Activated T-helper 2 cell treated with anti-CD3 and anti-CD28 coated beads, Interferon-gamma antibody, Interleukin-2, Interleukin-4, amounts not matched to agents 10 μg/mL and 5 μg/mL and 100 μg/mL, durations not matched to agents 14 hours and 24 hours and 36 hours (primary cell): ENCODE data around the gene LIFR. TPM values are rescaled to one million over a fixed set of nuclear protein-coding genes. Genes with fewer than 3 reads are reported as not detected.

Experiments used
- DNase-seq: peaks from one replicate; pipeline ENCODE4 v3.0.0; 2021; ENCODE audit warnings: low spot score
- H3K27ac Mint-ChIP-seq: one replicate; pipeline ENCODE4 v1.8.0; 2021; ENCODE audit warnings: mixed read lengths
- H3K27me3 Mint-ChIP-seq: one replicate; pipeline ENCODE4 v1.8.0; 2021; ENCODE audit warnings: low read depth, mixed read lengths
- H3K36me3 Mint-ChIP-seq: one replicate; pipeline ENCODE4 v1.8.0; 2021; ENCODE audit warnings: low read depth, mixed read lengths
- H3K4me1 Mint-ChIP-seq: one replicate; pipeline ENCODE4 v1.8.0; 2021; ENCODE audit warnings: low read depth, mixed read lengths
- H3K4me3 Mint-ChIP-seq: one replicate; pipeline ENCODE4 v1.8.0; 2021; ENCODE audit warnings: low read depth, mild to moderate bottlenecking, moderate library complexity, mixed read lengths
- H3K9me3 Mint-ChIP-seq: one replicate; pipeline ENCODE4 v1.8.0; 2021; ENCODE audit warnings: mixed read lengths
- intact Hi-C: fragments of 100-400 bp; cut with micrococcal nuclease; formaldehyde crosslinking; loops from one replicate; pipeline ENCODE4 v1.15.1; 2023
- total RNA-seq: library from RNA; stranded (reverse); gene quantifications from 2 replicates; pipeline ENCODE4 v1.2.3, GENCODE V29; 2022

The LIFR gene
- total RNA-seq, 1 donor from 2014 or later, result 0.25 TPM

GRCh38 chr5:38473008-38473407 lies 83.4 kb downstream of the LIFR start:
- intact Hi-C loops, result no loop called here
- no peaks in the 10 kb centered on the region for H3K36me3 Mint-ChIP-seq
- H3K4me3 Mint-ChIP-seq, result no peak overlapping the region
- no peak overlapping the region for H3K27ac Mint-ChIP-seq
- no peaks in the 10 kb centered on the region for H3K9me3 Mint-ChIP-seq
- H3K4me1 Mint-ChIP-seq, result no peaks in the 10 kb centered on the region
- peaks cover 29% of the 10 kb centered on the region for H3K27me3 Mint-ChIP-seq
- no peak for DNase-seq

- DNase-seq, result no peak
- intact Hi-C loops, result no loop called here
- Mint-ChIP-seq H3K4me3 (no peak overlapping the region), H3K27ac (no peak overlapping the region), H3K27me3 (peaks cover 29% of the 10 kb centered on the region), H3K4me1 (no peaks in the 10 kb centered on the region), H3K36me3 (no peaks in the 10 kb centered on the region), H3K9me3 (no peaks in the 10 kb centered on the region)
Observed at GRCh38 chr5:38472541-38472940, 83.9 kb downstream of the LIFR start.

GRCh38 chr5:38471709-38472108 lies 84.7 kb downstream of the LIFR start:
- no peak overlapping the region for H3K4me3 Mint-ChIP-seq
- H3K27ac Mint-ChIP-seq, result no peak overlapping the region
- H3K27me3 Mint-ChIP-seq, result peaks cover 29% of the 10 kb centered on the region
- H3K9me3 Mint-ChIP-seq, result no peaks in the 10 kb centered on the region
- no peaks in the 10 kb centered on the region for H3K4me1 Mint-ChIP-seq
- DNase-seq, result no peak
- intact Hi-C loops, result no loop called here
- no peaks in the 10 kb centered on the region for H3K36me3 Mint-ChIP-seq

- H3K27me3 Mint-ChIP-seq, result peaks cover 24% of the 10 kb centered on the region
- no peak for DNase-seq
- no peak overlapping the region for H3K27ac Mint-ChIP-seq
- H3K36me3 Mint-ChIP-seq, result no peaks in the 10 kb centered on the region
- no peaks in the 10 kb centered on the region for H3K4me1 Mint-ChIP-seq
- no peaks in the 10 kb centered on the region for H3K9me3 Mint-ChIP-seq
- intact Hi-C loops, result no loop called here
- no peak overlapping the region for H3K4me3 Mint-ChIP-seq
Observed at GRCh38 chr5:38469707-38470267, 86.7 kb downstream of the LIFR start.

- intact Hi-C loops, result no loop called here
- H3K4me3 Mint-ChIP-seq, result no peak overlapping the region
Observed at GRCh38 chr5:38468978-38469706, 87.3 kb downstream of the LIFR start.

GRCh38 chr5:38468202-38468673 lies 88.2 kb downstream of the LIFR start:
- Mint-ChIP-seq H3K36me3 (no peaks in the 10 kb centered on the region), H3K9me3 (no peaks in the 10 kb centered on the region), H3K27me3 (peaks cover 18% of the 10 kb centered on the region), H3K4me1 (no peaks in the 10 kb centered on the region), H3K27ac (no peak overlapping the region), H3K4me3 (no peak overlapping the region)
- intact Hi-C loops, result no loop called here
- no peak for DNase-seq

More at GRCh38 chr5:38468978-38469706, 87.3 kb downstream of the LIFR start:
- H3K36me3 Mint-ChIP-seq, result no peaks in the 10 kb centered on the region
- no peak overlapping the region for H3K27ac Mint-ChIP-seq
- no peak for DNase-seq
- H3K9me3 Mint-ChIP-seq, result no peaks in the 10 kb centered on the region
- H3K27me3 Mint-ChIP-seq, result peaks cover 21% of the 10 kb centered on the region
- H3K4me1 Mint-ChIP-seq, result no peaks in the 10 kb centered on the region

GRCh38 chr5:38467353-38468040 lies 88.9 kb downstream of the LIFR start:
- Mint-ChIP-seq H3K9me3 (no peaks in the 10 kb centered on the region), H3K4me1 (no peaks in the 10 kb centered on the region), H3K27ac (no peak overlapping the region), H3K36me3 (no peaks in the 10 kb centered on the region), H3K27me3 (peaks cover 18% of the 10 kb centered on the region), H3K4me3 (no peak overlapping the region)
- DNase-seq, result no peak
- intact Hi-C loops, result no loop called here

GRCh38 chr5:38466424-38467189 lies 89.8 kb downstream of the LIFR start:
- Mint-ChIP-seq H3K4me3 (no peak overlapping the region), H3K9me3 (no peaks in the 10 kb centered on the region), H3K36me3 (no peaks in the 10 kb centered on the region), H3K4me1 (no peaks in the 10 kb centered on the region), H3K27me3 (peaks cover 14% of the 10 kb centered on the region), H3K27ac (no peak overlapping the region)
- no peak for DNase-seq
- intact Hi-C loops, result no loop called here

- intact Hi-C loops, result no loop called here
- no peak overlapping the region for H3K4me3 Mint-ChIP-seq
- no peaks in the 10 kb centered on the region for H3K36me3 Mint-ChIP-seq
- H3K4me1 Mint-ChIP-seq, result no peaks in the 10 kb centered on the region
- H3K27me3 Mint-ChIP-seq, result peaks cover 14% of the 10 kb centered on the region
- H3K9me3 Mint-ChIP-seq, result no peaks in the 10 kb centered on the region
- no peak for DNase-seq
- no peak overlapping the region for H3K27ac Mint-ChIP-seq
Observed at GRCh38 chr5:38465702-38466423, 90.6 kb downstream of the LIFR start.

- H3K27me3 Mint-ChIP-seq, result peaks cover 20% of the 10 kb centered on the region
- no peaks in the 10 kb centered on the region for H3K9me3 Mint-ChIP-seq
- intact Hi-C loops, result no loop called here
- no peaks in the 10 kb centered on the region for H3K4me1 Mint-ChIP-seq
- no peak overlapping the region for H3K27ac Mint-ChIP-seq
- H3K36me3 Mint-ChIP-seq, result no peaks in the 10 kb centered on the region
- DNase-seq, result no peak
- H3K4me3 Mint-ChIP-seq, result no peak overlapping the region
Observed at GRCh38 chr5:38465061-38465460, 91.4 kb downstream of the LIFR start.

GRCh38 chr5:38463634-38464521 lies 92.6 kb downstream of the LIFR start:
- H3K4me1 Mint-ChIP-seq, result no peaks in the 10 kb centered on the region
- H3K9me3 Mint-ChIP-seq, result no peaks in the 10 kb centered on the region
- DNase-seq, result no peak
- H3K4me3 Mint-ChIP-seq, result no peak overlapping the region
- no peak overlapping the region for H3K27ac Mint-ChIP-seq
- peaks cover 29% of the 10 kb centered on the region for H3K27me3 Mint-ChIP-seq
- no peaks in the 10 kb centered on the region for H3K36me3 Mint-ChIP-seq
- intact Hi-C loops, result no loop called here
